RWPE1 (cell line): ENCODE data around the gene KIFC1.
"Not testable (repeated sequence)": the region's sequence is repeated elsewhere in the genome, so short reads cannot be mapped to it uniquely, and the experiment has no call there.

ENCODE experiments used
- CTCF ChIA-PET: fragments of 350-600 bp; sonication (Branson Sonifier 250); formaldehyde crosslinking; extraction: SDS; loops from one replicate; lab custom pipeline; 2021; lab: Yijun Ruan, JAX
- POLR2A ChIA-PET: fragments of 400-600 bp; formaldehyde crosslinking; extraction: SDS; loops from one replicate; lab custom pipeline; 2020; ENCODE audit warnings: antibody characterized with exemption; ENCODE audit not compliant: low non-redundant PET; lab: Yijun Ruan, JAX
- DNase-seq: peaks from one replicate; pipeline ENCODE4 v3.0.0; 2012; ENCODE audit warnings: low spot score
- H3K27ac ChIP-seq: fragments of 450-650 bp; 2 replicates; pipeline ENCODE4 v1.5.1; 2017
- TF ChIP-seq, protein P1 (sequence below): fragments of 450-650 bp; conservative IDR thresholded peaks from 2 replicates; pipeline ENCODE4 v1.5.1; 2017; ENCODE audit warnings: low read depth, mild to moderate bottlenecking

Gene KIFC1

DNA sequence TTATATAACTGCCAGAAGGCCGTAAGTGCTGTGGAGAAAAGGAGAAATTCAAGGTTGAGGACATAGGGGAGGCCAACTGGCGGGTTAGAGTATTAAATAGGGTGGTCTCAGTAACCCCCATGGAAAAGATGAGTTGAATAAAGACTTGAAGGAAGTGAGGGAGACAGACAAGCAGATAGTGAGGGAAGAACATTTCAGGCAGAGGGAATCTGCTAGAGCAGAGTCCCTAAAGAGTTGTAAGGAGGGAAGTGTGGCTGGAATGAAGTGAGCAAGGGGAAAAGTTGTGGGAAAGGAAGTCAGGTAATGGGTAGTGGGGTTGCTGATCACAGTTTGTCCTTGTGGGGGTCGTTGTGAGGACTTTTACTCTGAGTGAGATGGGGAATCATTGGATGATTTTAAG lies 1.4 kb downstream of the KIFC1 start:
- H3K27ac ChIP-seq, result peak overlapping the region; percentile 51; the same call in 1 of the 2 replicates
- ChIA-PET POLR2A (no interaction called here), CTCF (interaction anchor here (0.6 kb wide), 1 partner anchor 14 kb away, joined by 3 read pairs; no protein-coding TSS in a partner anchor)
- DNase-seq, result no peak
- TF ChIP-seq, protein P1, sequence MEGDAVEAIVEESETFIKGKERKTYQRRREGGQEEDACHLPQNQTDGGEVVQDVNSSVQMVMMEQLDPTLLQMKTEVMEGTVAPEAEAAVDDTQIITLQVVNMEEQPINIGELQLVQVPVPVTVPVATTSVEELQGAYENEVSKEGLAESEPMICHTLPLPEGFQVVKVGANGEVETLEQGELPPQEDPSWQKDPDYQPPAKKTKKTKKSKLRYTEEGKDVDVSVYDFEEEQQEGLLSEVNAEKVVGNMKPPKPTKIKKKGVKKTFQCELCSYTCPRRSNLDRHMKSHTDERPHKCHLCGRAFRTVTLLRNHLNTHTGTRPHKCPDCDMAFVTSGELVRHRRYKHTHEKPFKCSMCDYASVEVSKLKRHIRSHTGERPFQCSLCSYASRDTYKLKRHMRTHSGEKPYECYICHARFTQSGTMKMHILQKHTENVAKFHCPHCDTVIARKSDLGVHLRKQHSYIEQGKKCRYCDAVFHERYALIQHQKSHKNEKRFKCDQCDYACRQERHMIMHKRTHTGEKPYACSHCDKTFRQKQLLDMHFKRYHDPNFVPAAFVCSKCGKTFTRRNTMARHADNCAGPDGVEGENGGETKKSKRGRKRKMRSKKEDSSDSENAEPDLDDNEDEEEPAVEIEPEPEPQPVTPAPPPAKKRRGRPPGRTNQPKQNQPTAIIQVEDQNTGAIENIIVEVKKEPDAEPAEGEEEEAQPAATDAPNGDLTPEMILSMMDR, result no peak

- POLR2A ChIA-PET, result no interaction called here
- TF ChIP-seq, protein P1, result no peak
- DNase-seq, result no peak
- CTCF ChIA-PET, result interaction anchor here (0.5 kb wide), 1 partner anchor 444 kb away, joined by 4 read pairs; no protein-coding TSS in a partner anchor
- H3K27ac ChIP-seq, result peak overlapping the region; percentile 43; the same call in 1 of the 2 replicates
Observed at GRCh38 chr6:33397541-33397940, 5.9 kb downstream of the KIFC1 start.

GRCh38 chr6:33398601-33399000 lies 7.0 kb downstream of the KIFC1 start:
- peak overlapping the region; percentile 43 for H3K27ac ChIP-seq
- POLR2A ChIA-PET, DNase-seq, CTCF ChIA-PET: not testable (repeated sequence)

- POLR2A ChIA-PET, H3K27ac ChIP-seq, DNase-seq: not testable (repeated sequence)
- CTCF ChIA-PET, result interaction anchor here (0.7 kb wide), 1 partner anchor 8 kb away, joined by 4 read pairs; the partner anchor contains the start of gene KIFC1
Observed at GRCh38 chr6:33399881-33400280, 8.3 kb downstream of the KIFC1 start.

DNA sequence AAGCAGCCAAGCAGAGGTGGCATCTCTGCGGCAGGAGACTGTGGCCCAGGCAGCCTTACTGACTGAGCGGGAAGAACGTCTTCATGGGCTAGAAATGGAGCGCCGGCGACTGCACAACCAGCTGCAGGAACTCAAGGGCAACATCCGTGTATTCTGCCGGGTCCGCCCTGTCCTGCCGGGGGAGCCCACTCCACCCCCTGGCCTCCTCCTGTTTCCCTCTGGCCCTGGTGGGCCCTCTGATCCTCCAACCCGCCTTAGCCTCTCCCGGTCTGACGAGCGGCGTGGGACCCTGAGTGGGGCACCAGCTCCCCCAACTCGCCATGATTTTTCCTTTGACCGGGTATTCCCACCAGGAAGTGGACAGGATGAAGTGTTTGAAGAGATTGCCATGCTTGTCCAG lies 13.3 kb downstream of the KIFC1 start:
- CTCF ChIA-PET, result no interaction called here
- POLR2A ChIA-PET, result no interaction called here
- H3K27ac ChIP-seq, result peak overlapping the region; percentile 46
- TF ChIP-seq, protein P1, result no peak
- DNase-seq, result no peak

- CTCF ChIA-PET, result no interaction called here
- no peak for DNase-seq
- TF ChIP-seq, protein P1, result no peak
- POLR2A ChIA-PET, result no interaction called here
- peak overlapping the region; percentile 46 for H3K27ac ChIP-seq
Observed at GRCh38 chr6:33405386-33405940, 13.8 kb downstream of the KIFC1 start.

DNA sequence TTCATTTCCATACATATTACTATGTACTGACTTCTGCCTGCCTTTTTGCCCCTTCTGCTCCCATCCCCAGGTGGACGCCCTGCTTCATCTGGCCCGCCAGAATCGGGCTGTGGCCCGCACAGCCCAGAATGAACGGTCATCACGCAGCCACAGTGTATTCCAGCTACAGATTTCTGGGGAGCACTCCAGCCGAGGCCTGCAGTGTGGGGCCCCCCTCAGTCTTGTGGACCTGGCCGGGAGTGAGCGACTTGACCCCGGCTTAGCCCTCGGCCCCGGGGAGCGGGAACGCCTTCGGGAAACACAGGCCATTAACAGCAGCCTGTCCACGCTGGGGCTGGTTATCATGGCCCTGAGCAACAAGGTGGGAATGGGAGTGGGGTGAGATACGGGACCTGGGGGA lies 14.5 kb downstream of the KIFC1 start:
- TF ChIP-seq, protein P1, result no peak
- ChIA-PET CTCF (no interaction called here), POLR2A (no interaction called here)

More for the DNA sequence above, 14.5 kb downstream of the KIFC1 start:
- DNase-seq, result no peak
- H3K27ac ChIP-seq, result peak overlapping the region; percentile 46
